Epidermal melanocyte (primary cell): ENCODE data around the gene FBN1.

Source experiments
- DNase-seq: peaks from one replicate; pipeline ENCODE4 v3.0.0; 2011; ENCODE audit warnings: low spot score; ENCODE audit not compliant: insufficient read length

FBN1 gene

DNA sequence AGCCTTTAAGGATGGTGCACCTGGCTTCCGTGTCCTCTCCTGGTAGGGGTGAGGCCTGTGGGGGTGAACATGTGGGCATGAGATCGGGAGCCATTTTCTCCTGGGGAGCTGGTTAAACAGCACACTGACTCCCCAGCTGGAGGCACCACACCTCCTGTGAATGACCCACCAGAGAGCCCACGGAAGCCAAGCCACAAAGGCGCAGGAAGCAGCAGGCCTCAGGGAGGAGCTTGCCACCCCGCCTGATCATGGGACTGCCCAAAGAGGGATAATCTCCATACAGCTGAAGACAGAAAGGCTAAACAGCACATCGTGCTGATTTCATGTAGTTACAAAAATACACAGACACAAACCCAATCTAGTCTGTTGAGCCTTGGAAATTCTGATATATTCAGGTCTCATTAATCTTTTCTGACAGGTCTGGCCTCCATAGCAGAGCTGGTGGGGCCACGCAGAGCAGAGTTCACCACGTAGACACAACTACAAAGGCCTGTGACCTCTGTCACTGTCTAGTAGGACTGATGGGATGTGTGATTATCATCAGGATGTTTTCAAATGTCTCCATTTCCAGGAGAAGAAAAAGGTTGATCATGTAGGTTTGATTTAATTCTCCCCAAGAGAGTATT, 239.1 kb downstream of the FBN1 start:
- DNase-seq = no peak

DNA sequence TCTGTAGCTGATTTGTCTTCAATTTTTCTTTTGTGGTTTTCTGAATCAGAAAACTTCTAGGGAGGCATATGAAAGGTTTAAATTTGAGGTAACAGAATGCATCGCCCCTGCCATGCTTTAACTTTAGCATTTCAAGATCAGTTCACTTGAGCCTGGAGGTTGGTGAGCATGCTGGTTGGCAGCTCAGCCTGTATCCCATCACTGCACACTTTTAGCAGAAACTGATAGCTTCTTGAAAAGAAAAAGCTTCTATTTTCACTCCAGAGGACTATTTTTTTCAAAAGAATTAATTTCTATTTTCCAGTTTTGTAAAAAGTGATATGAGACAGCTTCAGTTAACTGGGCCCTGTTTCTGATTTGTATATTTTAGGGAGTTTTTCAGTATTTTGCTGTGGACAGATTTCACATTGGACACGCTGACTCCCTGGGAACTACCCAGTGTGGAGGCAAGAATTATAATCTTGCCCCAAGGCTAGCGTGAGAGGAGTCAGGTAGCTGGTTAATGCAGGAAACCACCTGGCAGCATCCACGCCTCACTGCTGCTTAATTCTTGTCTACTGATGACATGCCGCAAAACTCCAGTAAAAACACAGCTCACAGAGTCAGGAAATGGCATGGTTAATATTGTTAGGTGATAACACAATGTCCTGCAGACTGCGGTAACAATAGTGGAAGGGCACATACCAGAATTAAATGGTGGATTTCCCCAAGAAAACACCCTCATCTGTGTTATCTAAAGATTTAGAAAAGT, 242.9 kb downstream of the FBN1 start:
- no peak for DNase-seq

DNA sequence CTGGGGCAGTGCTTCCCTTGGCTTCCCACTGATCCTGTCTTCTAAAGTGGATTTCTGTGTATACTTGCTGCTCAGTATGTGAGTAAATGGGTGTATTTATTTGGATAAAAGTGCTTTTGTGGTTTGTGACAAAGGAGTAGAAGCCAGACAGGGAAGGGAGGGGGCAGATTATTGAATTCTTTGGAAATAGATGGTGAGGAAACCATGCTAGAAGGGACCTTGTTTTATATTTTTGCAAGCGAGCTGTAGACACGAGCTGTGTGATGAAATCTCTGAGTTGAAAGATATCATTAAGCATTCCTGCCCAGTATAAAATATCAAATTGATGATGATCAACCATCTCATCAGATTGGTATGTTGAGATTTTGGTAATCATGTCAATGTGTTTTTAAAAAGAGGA, 245.4 kb downstream of the FBN1 start:
- no peak for DNase-seq

DNA sequence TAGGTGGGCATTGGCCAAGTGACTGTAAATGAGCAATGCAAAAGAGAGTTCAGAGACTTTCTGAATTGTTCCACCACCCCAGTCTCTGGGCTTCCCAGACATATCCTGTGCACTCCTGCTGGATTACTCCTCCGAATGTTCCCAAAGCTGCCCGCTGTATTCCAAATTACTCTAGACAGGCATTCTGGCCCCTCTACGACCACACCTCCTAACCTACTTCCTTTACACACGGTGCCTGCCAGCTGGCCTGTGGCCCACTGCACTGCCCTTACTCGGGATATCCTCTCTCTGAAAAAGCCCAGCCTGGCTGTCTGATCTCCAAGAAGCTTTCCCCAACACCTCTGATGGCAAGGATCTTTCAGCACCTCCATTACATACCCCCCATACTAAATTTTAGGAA, 247.7 kb downstream of the FBN1 start:
- no peak for DNase-seq

DNA sequence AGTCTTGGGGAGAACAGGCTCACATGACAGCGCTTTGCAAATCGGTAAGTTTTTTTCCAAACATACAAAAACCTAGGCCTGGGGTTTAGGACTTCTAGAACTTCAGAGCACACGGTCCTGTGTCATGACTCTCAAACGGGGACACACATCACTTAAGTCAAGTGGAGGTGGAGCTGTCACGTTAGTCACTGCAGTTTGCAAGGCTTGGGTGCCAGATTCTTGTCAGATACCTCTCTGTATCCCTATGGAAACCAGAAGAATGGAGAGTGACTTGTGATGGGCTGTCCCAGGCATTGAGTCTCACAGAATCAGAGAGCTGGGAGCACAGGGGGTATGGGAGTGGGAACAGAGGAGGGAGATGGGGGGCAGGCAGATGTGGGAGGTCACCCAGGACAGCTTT, 249.5 kb downstream of the FBN1 start:
- DNase-seq = no peak

DNA sequence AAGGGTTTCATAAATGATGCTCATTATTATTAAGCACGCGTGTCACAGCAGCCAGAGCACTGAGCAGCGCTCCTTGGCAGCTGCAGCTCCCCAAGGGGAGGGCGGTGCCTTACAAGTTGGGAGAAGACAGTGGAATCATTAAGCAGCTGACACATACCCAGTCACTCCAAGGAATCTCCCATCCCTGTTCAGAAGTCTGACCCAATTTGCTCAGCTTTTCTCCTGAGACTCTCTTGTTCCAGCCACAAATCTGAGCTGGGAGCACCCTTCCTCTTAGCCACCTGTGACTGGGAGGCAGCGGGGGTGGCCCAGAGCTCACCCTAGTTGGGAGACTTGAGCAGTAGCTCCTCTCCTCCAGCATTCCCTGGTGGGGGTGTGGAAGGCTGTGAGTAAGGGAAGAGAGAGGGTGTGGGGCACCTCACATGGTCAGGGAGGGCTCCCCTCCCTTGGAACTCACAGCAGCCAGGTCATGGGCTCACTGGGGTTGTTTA, 249.9 kb downstream of the FBN1 start:
- no peak for DNase-seq

DNA sequence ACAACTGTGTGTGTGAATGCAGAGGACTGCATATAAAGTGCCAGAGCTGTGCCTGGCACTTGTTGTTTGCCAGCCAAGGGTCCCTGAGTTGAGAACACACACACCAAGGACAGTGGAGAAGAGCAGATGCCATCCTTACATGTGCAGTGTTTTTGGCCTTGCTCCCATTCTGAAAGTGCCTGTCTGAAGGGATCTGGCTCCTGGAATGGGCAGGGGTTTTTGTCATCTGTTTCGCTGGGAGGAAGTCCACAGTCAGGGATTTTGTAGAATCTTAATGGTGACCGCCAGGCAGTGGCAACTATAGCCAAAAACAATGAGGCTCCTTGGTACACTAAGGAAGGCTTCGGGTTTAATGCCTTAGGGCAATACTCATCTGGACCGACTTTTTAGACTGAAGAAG, 250.5 kb downstream of the FBN1 start:
- DNase-seq = no peak

DNA sequence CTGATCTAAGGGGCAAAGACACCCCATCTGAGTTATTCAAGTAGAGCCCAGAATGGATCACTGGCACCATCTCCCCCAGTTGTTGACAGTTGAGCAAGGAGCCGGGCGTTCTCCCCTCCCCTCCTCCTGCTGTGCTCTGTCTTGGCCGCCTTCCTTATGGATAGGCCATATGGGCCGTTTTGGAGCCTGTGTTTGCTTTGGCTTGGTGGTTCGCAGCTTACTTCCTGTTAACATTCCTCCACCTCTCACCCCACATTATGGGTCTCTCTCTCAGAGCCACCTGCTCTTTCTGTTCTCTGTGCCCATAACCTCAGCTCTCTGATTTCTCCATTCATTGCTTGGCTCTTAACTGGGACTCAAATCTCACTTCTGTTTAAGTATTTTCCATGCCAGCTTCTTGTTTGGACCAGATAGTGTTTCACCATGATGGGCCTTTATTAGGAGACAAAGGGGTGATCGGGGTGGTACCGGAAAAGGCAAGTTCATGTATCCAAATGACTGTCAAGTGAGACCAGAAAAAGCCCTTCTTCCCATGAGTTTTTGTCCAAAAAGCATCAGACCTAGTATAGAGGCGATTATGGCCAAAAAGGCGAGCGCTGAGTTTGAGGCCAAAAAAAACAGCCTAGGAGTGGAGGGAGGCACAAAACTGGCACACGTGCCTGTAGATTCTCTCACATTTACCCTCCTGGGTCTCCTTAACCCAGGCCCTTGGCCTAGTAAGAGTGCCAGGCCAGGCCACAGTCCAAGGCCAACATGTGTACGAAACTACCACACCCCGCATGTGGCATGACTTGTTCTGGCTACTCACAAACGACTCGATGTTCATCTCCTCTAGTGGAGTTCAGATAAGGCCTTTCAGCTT, 251.6 kb downstream of the FBN1 start:
- DNase-seq = no peak

DNA sequence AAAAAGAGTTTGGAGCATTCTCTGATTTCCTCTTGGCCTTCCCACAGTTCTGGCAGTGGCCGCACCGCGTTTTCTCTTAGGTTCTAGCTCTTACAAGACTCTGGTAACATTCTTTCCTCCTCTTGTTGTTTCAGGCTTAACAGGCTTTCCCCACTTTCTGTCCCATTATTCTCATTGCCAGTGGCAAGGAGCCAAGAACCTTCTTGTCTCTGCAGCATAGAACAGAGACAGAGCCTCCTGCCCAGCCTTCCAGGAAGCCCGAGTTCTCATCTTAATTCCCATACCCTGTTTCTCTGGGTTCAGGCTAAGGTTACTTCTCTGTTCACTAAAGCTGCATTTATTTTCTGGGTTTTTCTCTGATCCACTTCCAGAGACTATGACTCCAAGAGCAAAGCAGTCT, 253.2 kb downstream of the FBN1 start:
- DNase-seq = no peak

DNA sequence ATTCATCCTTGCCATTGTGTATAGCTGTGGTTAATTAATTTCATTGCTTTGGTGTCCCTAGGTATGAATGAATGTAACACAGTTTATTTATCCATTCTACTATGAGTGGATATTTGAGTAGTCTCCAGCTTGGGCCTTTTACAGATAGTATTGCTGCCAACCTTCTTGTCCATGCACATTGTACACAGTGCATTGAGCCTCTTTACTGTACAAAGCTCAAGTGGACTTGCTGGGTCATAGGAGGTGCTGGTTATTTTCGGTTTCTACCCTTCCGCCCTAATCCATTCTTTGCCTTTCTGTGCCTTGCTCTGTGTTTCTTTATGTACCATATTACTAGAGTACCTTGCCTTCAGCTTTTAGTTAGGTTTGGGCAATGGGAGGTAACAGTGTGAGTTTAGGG, 253.6 kb downstream of the FBN1 start:
- no peak for DNase-seq

DNA sequence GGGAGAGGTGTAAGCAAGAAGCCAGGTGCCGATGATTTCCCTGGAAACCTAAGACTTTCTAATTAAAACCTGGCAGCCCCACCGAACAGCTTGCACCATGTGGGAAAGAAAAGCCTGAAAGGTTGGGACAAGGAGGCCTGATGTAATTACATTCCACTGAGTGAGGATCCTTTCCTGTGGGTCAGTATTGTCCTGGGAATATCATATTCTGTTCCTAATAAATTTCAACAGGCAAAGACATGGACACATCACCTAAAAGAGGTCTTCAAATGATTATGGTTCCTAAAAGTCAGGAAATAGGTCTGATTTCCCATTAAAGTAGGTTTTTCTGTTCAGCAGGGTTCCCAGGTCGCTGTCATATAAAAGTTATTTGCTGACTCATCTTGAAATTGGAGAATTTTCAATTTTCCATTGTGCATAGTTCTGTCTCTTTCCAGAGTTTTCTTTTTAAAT, 255.8 kb downstream of the FBN1 start:
- DNase-seq = no peak

DNA sequence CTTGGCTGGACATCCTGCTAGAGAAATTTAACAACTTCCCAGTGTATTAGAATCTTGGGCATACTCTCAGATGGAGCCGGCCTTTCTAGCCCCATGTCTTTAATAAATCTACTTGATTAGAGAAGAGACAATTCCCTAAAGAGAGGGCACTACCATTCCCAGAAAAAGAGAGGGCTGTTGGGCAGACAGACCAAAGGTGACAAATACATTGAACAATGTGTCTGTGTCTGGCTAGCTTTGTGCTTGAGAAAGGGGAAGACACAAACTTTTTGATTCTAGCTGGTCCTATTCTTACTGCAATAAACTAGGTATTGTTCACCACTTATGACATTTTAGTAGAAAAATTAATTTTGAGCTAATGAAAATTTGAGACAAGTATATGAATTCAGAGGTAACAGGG, 256.6 kb downstream of the FBN1 start:
- no peak for DNase-seq

DNA sequence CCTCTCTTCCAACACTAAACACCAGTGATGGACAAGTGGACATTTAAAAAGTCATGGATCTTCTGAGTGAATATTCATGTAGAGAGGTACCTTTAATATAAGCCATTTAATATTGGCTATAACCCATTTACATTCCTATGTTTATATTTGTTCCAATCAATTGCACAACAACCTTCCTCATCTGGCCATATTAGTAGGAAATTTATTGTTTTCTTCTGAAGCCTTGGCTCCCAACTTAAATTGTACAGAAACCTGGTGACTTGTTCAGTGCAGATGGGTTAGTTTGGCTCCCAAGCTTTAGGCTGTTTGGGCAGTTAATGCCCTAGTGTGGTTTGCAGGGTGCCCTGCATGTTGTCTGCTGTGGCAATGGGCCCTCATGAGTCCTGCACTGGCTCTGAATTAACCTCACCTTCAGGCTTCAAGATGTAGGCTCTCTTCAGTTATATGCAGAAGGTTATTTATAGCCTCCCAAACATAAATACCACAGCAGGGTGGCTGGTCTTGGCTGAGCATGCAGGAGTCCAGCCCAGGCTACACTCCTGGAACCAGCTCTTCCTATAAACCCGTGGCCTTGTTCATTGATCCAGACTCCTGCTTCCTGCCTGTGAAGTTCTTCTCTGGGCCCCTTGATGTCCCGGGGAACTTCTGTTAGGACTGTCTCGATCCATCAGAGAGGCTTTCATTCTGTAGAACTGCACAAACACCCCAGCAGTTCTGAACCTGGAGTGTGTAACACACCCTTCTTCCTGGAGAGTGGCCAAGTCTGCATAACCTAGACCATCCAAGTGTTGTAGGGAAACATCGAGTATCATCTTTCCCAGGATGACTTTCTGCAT, 257.3 kb downstream of the FBN1 start:
- no peak for DNase-seq

DNA sequence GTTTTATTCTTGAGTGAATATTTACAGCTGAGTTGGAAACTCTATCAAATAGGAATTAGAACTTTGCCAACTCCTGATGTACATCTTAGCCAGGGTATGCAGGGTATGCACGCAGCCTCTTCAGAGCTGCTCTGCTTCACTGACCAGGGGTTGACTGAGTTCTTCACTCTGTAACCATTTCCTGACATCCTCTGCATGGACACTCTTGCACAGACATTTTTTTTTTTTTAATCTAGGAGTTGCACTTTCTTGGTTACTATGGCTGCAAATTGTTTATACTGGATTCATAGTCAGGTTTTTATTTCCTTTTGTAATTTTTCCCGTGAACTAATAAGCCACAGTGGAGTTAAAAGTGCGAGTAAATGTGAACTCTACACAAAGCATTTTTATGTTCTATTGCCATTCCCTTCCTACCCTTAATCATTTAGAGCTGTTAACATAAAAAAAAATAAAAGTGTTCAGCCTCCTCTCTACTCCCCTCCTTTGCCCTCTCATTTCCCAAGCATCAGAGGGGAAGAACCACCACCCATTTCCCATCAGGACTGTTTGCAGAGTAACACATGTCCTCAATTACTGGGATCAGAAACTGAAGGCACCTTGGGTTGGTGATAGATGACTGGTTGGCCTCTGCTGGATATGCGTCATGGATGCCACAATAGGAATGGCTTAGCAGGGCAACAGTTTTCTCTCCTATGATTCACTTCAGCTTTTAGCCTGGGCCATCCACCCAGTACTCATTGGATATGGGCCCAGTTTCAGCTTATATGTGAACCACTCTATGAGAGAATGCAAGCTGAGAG, 260.3 kb downstream of the FBN1 start:
- peak; percentile 54 for DNase-seq

DNA sequence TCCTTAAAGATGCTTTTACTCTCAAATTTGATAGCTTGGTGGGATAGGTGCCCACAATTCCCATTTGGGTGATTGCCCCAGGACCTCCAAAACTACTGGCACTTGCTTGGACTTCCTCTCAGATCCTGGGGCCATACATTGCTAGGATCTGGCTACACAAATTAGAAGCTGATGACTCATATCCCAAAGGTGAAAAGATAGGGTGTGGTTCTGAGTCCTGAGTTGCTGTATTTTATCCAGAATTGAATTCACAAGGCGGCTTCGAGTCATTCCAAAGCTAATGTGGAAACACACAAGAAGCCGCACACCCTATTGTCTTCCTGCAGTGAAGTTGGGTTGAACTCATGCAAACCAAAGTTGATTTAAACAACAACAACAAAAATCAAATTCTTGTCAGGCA, 260.9 kb downstream of the FBN1 start:
- DNase-seq = no peak

DNA sequence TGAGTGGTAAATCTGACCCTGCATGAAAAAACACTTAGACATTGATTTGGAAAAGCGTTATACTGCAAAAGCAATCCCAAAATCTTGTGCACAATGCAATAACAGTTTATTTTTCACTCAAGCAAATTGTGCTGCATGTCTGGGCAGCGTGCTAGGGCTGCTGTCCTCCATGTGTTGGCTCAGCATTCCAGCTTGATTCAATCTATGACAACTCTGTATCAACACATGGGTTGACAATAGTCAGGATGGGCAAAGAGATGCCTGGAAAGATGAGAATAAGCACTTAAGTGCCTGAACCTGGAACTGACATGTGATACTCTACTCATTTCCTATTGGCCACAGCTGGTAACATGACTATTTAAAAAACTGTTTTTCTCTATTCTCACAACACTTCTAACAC, 262.5 kb downstream of the FBN1 start:
- no peak for DNase-seq

DNA sequence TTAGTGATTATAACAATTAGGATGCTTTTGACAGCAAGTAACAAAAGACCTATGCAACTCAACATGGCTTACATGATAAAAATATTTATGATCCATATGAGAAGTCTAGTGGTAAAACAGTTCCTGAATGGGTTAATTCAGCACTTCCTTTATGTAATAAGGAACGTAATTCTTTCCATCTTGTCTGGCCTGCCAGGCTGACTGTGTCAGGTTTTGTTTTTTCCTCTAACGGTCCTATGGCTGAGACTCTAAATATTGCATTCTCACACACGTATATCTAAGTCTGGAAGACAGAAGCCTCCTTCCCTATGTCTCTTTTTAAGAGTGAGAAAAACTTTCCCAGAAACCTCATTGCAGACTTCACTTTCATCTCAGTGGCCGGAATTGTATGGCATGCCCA, 263.6 kb downstream of the FBN1 start:
- no peak for DNase-seq

DNA sequence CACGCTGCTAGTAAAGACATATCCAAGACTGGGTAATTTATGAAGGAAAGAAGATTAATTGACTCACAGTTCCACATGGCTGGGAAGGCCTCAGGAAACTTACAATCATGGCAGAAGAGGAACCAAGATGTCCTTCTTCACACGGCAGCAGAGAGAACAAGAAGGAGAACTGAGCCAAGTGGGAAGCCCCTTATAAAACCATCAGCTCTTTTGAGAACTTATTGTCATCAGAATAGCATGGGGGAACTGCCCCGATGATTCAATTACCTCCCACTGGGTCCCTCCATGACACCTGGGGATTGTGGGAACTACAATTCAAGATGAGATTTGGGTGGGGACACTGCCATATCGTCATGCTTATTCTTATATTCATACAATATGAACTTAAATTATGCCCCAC, 265.3 kb downstream of the FBN1 start:
- DNase-seq = no peak

DNA sequence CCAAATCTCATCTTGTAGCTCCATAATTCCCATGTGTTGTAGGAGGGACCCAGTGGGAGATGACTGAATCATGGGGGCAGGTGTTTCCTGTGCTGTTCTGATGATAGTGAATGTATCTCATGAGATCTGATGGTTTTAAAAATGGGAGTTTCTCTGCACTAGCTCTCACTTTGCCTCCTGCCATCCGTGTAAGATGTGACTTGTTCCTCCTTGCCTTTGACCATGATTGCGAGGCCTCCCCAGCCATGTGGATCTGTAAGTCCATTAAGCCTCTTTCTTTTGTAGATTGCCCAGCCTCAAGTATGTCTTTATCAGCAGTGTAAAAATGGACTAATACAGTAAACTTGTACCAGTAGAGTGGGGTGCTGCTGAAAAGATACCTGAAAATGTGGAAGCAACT, 269.7 kb downstream of the FBN1 start:
- DNase-seq = no peak

DNA sequence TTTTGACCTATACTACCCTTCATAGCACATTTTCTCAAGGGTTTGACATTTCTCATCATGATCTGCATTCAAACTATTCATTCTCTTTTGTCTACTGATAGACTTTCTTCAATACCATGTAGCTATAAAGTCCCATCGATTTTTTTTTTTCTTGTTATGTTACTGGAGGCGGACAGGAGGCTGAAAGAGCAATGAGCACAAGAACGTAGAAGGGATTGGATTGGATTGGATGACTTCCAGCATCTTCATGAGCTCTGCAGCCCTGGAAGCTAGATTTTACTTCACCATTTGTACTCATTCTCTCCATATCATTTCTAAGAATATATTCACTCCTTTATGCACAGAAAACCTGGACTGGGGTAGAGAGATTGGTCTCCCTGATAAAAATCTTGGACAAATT, 271.0 kb downstream of the FBN1 start:
- DNase-seq = no peak
